Adipocyte (in vitro differentiated cells): ENCODE measurements around the gene DHRS13.
"Not testable (repeated sequence)": the region's sequence is repeated elsewhere in the genome, so short reads cannot be mapped to it uniquely, and the experiment has no call there.

Source experiments
- DNase-seq: peaks from one replicate; pipeline ENCODE4 v3.0.0-alpha.2; 2015; ENCODE audit warnings: low read depth
- H3K27me3 ChIP-seq: replicated peaks from 2 replicates; pipeline ENCODE4 v1.7.0; 2013; ENCODE audit warnings: mild to moderate bottlenecking, low read length, moderate library complexity; ENCODE audit not compliant: control insufficient read depth, insufficient read depth
- H3K36me3 ChIP-seq: 2 replicates; pipeline ENCODE4 v1.7.0; 2013; ENCODE audit warnings: low read length, mild to moderate bottlenecking, moderate library complexity; ENCODE audit not compliant: control insufficient read depth, insufficient read depth, severe bottlenecking
- H3K4me1 ChIP-seq: 2 replicates; pipeline ENCODE4 v1.7.0; 2013; ENCODE audit warnings: mild to moderate bottlenecking, low read length, moderate library complexity; ENCODE audit not compliant: control insufficient read depth, insufficient read depth
- H3K4me3 ChIP-seq: 2 replicates; pipeline ENCODE4 v1.7.0; 2013; ENCODE audit warnings: mild to moderate bottlenecking, low read length, moderate library complexity
- H3K9ac ChIP-seq: 2 replicates; pipeline ENCODE4 v1.7.0; 2013; ENCODE audit warnings: mild to moderate bottlenecking, low read length, moderate library complexity
- H3K9me3 ChIP-seq: 2 replicates; pipeline ENCODE4 v1.7.0; 2013; ENCODE audit warnings: mild to moderate bottlenecking, low read length, moderate library complexity; ENCODE audit not compliant: control insufficient read depth

Gene DHRS13

DNA sequence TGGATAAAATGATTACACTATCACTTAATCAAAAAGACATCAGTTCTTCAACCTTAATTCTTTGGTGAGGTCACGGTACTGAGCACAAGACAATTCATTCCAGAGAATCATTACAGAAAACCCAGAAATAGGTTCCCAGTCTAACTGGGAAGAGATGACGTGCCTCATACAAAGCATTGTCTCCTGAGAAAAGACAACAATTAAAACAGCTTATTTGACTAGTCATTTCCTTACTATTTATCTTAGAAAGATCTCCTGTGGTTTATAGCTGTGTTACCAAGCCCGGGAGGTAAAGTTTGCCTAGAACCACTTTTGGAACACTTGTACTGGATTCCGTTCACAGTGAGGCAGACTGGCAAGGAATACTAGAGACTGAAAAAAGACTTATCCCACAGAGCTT, 43.4 kb upstream of the DHRS13 start:
- peak overlapping the region; percentile 17 for H3K4me3 ChIP-seq
- no peaks in the 10 kb centered on the region for H3K9me3 ChIP-seq
- H3K9ac ChIP-seq = peak overlapping the region; percentile 30
- peak; percentile 42 for DNase-seq
- peaks cover 37% of the 10 kb centered on the region for H3K4me1 ChIP-seq
- H3K36me3 ChIP-seq = peaks cover 22% of the 10 kb centered on the region
- H3K27me3 ChIP-seq = no peaks in the 10 kb centered on the region

GRCh38 chr17:28944862-28945741, 42.2 kb upstream of the DHRS13 start:
- H3K27me3 ChIP-seq = no peaks in the 10 kb centered on the region
- peaks cover 22% of the 10 kb centered on the region for H3K36me3 ChIP-seq
- no peaks in the 10 kb centered on the region for H3K9me3 ChIP-seq
- no peak overlapping the region for H3K9ac ChIP-seq
- DNase-seq = peak; percentile 35
- peak overlapping the region; percentile 39 for H3K4me3 ChIP-seq
- peaks cover 49% of the 10 kb centered on the region for H3K4me1 ChIP-seq

DNA sequence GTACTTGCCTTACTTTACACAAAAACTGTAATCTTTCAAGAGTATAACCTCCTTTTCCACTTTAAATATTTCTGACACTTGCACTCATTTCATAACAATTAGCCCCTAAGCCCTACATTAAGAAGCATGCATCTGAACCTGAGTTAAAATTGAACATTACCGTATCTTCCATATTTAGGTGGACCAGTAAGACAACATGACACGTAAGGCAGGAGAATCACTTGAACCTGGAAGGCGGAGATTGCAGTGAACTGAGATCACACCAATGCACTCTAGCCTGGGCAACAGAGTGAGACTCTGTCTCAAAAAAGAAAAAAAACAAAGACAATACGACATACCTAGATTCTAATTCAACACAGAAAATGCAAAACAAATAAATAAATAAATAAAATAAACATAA, 41.5 kb upstream of the DHRS13 start:
- peaks cover 22% of the 10 kb centered on the region for H3K36me3 ChIP-seq
- DNase-seq = no peak
- no peak overlapping the region for H3K9ac ChIP-seq
- no peak overlapping the region for H3K4me3 ChIP-seq
- no peaks in the 10 kb centered on the region for H3K27me3 ChIP-seq
- H3K9me3 ChIP-seq = no peaks in the 10 kb centered on the region
- H3K4me1 ChIP-seq = peaks cover 56% of the 10 kb centered on the region

GRCh38 chr17:28942925-28943324, 40.0 kb upstream of the DHRS13 start:
- Histone ChIP-seq H3K4me3 (no peak overlapping the region), H3K36me3 (peaks cover 22% of the 10 kb centered on the region), H3K27me3 (no peaks in the 10 kb centered on the region), H3K4me1 (peaks cover 65% of the 10 kb centered on the region), H3K9ac (no peak overlapping the region), H3K9me3 (no peaks in the 10 kb centered on the region)
- DNase-seq = no peak

GRCh38 chr17:28941251-28941650, 38.4 kb upstream of the DHRS13 start:
- H3K4me1 ChIP-seq = peaks cover 67% of the 10 kb centered on the region

DNA sequence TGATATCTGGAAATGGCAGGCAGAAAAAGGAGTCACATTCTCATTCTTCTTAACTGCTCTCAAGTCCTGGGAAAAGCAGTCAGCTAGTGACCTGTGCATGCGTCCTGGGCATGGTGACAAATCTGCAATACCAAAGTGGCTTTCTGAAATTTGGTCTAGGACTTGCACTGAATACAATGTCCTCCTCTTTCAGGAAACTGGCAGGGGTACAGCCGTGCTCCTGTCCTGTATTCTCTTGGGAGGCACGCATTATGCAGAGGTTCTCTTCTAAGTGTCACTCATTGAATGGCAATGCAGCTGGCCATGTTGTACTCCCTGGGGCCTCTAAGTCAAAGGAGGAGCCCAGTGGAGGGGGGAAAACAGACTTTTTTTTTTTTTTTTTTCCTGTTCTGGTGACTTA, 37.8 kb upstream of the DHRS13 start:
- H3K36me3 ChIP-seq = peaks cover 22% of the 10 kb centered on the region
- no peaks in the 10 kb centered on the region for H3K9me3 ChIP-seq
- H3K4me3 ChIP-seq = no peak overlapping the region
- DNase-seq = no peak
- H3K27me3 ChIP-seq = no peaks in the 10 kb centered on the region
- no peak overlapping the region for H3K9ac ChIP-seq
- H3K4me1 ChIP-seq = peaks cover 67% of the 10 kb centered on the region

More at GRCh38 chr17:28941251-28941650, 38.4 kb upstream of the DHRS13 start:
- Histone ChIP-seq H3K36me3 (peaks cover 22% of the 10 kb centered on the region), H3K9ac (no peak overlapping the region), H3K27me3 (no peaks in the 10 kb centered on the region), H3K4me3 (no peak overlapping the region), H3K9me3 (no peaks in the 10 kb centered on the region)
- DNase-seq = no peak

DNA sequence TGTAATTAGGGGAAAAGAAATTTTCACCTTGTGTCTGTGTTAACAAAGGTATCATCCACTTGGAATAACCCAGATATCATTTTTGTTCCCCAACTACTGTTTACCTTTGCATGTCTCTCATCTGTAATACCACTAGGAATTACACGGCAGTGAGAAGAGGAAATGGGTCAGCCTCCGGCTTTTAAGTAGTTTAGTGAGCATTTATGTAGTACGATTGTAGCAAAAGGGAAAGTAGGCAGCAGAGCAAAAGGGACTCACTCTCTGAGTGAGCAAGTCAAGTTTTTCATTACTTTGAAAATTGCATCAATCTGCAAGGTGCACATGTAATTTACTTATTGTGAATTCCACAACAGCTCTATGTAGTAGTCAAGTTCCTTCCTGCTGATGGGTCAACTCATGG, 37.3 kb upstream of the DHRS13 start:
- no peaks in the 10 kb centered on the region for H3K27me3 ChIP-seq
- DNase-seq = no peak
- H3K9ac ChIP-seq = no peak overlapping the region
- no peaks in the 10 kb centered on the region for H3K9me3 ChIP-seq
- peaks cover 22% of the 10 kb centered on the region for H3K36me3 ChIP-seq
- no peak overlapping the region for H3K4me3 ChIP-seq
- H3K4me1 ChIP-seq = peaks cover 62% of the 10 kb centered on the region

DNA sequence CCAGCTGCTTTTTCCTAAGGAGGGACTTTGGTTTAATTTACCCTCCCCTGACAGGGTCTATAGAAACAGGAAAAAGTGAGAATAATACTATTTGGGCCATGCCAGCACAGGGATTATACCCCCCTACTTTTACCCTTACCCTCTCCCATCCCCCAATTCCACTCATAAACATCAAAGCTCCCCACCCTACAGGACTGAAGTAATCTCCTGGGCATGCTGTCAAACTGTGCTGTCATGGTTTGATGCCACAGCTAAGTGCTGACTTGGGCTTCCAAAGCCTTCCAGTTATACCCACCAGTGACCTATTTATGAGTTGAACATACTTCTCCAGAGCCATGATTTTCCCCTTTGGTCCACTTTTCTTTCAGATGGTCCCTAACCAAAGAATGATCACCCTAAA, 35.7 kb upstream of the DHRS13 start:
- Histone ChIP-seq H3K4me3 (peak overlapping the region; percentile 12), H3K27me3 (no peaks in the 10 kb centered on the region), H3K9ac (no peak overlapping the region), H3K4me1 (peaks cover 57% of the 10 kb centered on the region), H3K9me3 (no peaks in the 10 kb centered on the region), H3K36me3 (peaks cover 13% of the 10 kb centered on the region)
- no peak for DNase-seq

DNA sequence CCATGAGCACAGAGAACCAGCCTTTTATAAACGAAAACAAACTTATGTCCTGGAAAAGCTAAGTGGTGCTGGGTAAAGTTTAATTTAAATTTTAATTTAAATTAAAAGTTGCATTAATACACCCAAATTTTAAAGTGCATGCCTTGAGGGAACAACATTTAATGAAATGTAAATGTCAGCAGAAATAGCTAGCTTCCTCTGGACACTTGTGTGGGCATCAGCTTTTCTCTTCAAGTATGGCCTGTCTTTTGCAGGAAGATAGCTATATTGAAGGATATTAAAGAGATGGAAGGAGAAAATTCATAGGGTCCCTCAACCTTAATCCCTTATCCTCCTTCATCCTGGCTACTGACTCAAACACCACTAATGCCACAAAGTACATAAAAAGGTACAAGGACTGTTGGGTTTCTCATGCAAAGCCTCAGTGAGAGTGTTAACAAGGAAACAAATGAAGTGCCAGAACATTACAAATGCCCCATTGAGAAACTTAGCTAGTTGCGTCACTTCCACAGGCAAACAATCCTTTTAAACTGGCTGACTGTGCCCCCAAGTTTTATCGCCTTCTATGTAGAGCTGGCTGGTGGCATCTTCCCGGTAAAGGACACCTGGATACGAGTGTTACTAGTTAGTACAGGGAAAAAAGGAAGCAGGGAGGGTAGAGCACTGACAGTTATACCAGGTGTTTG, 34.3 kb upstream of the DHRS13 start:
- no peaks in the 10 kb centered on the region for H3K9me3 ChIP-seq
- peak; percentile 44 for DNase-seq
- H3K36me3 ChIP-seq = peaks cover 5% of the 10 kb centered on the region
- H3K4me1 ChIP-seq = peaks cover 57% of the 10 kb centered on the region
- H3K4me3 ChIP-seq = no peak overlapping the region
- H3K9ac ChIP-seq = no peak overlapping the region
- no peaks in the 10 kb centered on the region for H3K27me3 ChIP-seq

- no peaks in the 10 kb centered on the region for H3K36me3 ChIP-seq
These were observed 33.0 kb upstream of the DHRS13 start for GRCh38 chr17:28935744-28936460.

DNA sequence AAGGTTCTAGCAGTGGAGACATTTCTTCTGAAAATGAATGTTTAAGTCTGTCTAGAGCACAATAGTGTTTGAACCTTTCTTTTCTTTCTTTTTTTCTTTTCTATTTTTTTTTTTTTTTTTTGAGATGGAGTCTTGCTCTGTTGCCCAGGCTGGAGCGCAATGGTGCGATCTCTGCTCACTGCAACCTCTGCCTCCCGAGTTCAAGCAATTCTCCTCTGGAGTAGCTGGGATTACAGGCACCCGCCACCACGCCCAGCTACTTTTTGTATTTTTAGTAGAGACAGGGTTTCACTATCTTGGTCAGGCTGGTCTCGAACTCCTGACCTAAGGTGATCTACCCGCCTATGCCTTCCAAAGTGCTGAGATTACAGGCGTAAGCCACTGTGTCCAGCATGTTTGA, 31.6 kb upstream of the DHRS13 start:
- H3K27me3 ChIP-seq, H3K36me3 ChIP-seq, H3K9ac ChIP-seq, H3K4me3 ChIP-seq, H3K9me3 ChIP-seq, DNase-seq: not testable (repeated sequence)
- peaks cover 39% of the 10 kb centered on the region for H3K4me1 ChIP-seq

More at GRCh38 chr17:28935744-28936460, 33.0 kb upstream of the DHRS13 start:
- no peak for DNase-seq
- no peaks in the 10 kb centered on the region for H3K27me3 ChIP-seq
- H3K4me1 ChIP-seq = peaks cover 53% of the 10 kb centered on the region
- H3K9ac ChIP-seq = no peak overlapping the region
- no peak overlapping the region for H3K4me3 ChIP-seq
- no peaks in the 10 kb centered on the region for H3K9me3 ChIP-seq
